HEK293T (cell line): ENCODE measurements around the gene TBC1D1.

Experiments used
- CTCF ChIA-PET: fragments of 350-600 bp; formaldehyde crosslinking; extraction: SDS; loops from one replicate; lab custom pipeline; 2021; ENCODE audit warnings: antibody characterized with exemption, inconsistent platforms; lab: Yijun Ruan, JAX
- POLR2A ChIA-PET: fragments of 350-600 bp; formaldehyde crosslinking; extraction: SDS; loops from one replicate; lab custom pipeline; 2020; ENCODE audit warnings: antibody characterized with exemption, inconsistent platforms; lab: Yijun Ruan, JAX
- DNase-seq: peaks from one replicate; pipeline ENCODE4 v3.0.0; 2012; ENCODE audit warnings: mixed read lengths; ENCODE audit errors: extremely low spot score
- ARNT ChIP-seq: fragments of 450-650 bp; IDR thresholded peaks from 2 replicates; pipeline ENCODE4 v1.6.1; 2017; ENCODE audit warnings: mild to moderate bottlenecking
- BHLHE40 ChIP-seq: fragments of 450-650 bp; IDR thresholded peaks from 2 replicates; pipeline ENCODE4 v1.6.1; 2016; ENCODE audit warnings: mild to moderate bottlenecking, moderate library complexity, borderline replicate concordance
- CTBP1 ChIP-seq: fragments of 450-650 bp; IDR thresholded peaks from 2 replicates; pipeline ENCODE4 v1.6.1; 2016; ENCODE audit warnings: borderline replicate concordance
- ELF4 ChIP-seq: fragments of 450-650 bp; IDR thresholded peaks from 2 replicates; pipeline ENCODE4 v1.6.1; 2017; ENCODE audit warnings: antibody characterized with exemption
- FOXA1 ChIP-seq: fragments of 450-650 bp; IDR thresholded peaks from 2 replicates; pipeline ENCODE4 v1.6.1; 2016; ENCODE audit warnings: mild to moderate bottlenecking
- FOXK2 ChIP-seq: fragments of 450-650 bp; IDR thresholded peaks from 2 replicates; pipeline ENCODE4 v1.6.1; 2016; ENCODE audit warnings: mild to moderate bottlenecking
- FOXM1 ChIP-seq: fragments of 450-650 bp; IDR thresholded peaks from 2 replicates; pipeline ENCODE4 v1.6.1; 2017; ENCODE audit warnings: mild to moderate bottlenecking, borderline replicate concordance
- HDGF ChIP-seq: fragments of 450-650 bp; IDR thresholded peaks from 2 replicates; pipeline ENCODE4 v1.6.1; 2017; ENCODE audit warnings: antibody characterized with exemption, borderline replicate concordance
- L3MBTL2 ChIP-seq: fragments of 450-650 bp; conservative IDR thresholded peaks from 2 replicates; pipeline ENCODE4 v1.6.1; 2016; ENCODE audit warnings: mild to moderate bottlenecking
- LEF1 ChIP-seq: fragments of 450-650 bp; IDR thresholded peaks from 2 replicates; pipeline ENCODE4 v1.6.1; 2017; ENCODE audit warnings: mild to moderate bottlenecking, borderline replicate concordance
- NFRKB ChIP-seq: fragments of 450-650 bp; IDR thresholded peaks from 2 replicates; pipeline ENCODE4 v1.6.1; 2016; ENCODE audit warnings: mild to moderate bottlenecking, moderate library complexity
- SP1 ChIP-seq: fragments of 450-650 bp; IDR thresholded peaks from 2 replicates; pipeline ENCODE4 v1.6.1; 2017
- SUZ12 ChIP-seq: fragments of 450-650 bp; IDR thresholded peaks from 2 replicates; pipeline ENCODE4 v1.6.1; 2016; ENCODE audit warnings: mild to moderate bottlenecking
- TARDBP ChIP-seq: fragments of 450-650 bp; IDR thresholded peaks from 2 replicates; pipeline ENCODE4 v1.6.1; 2016
- ZNF384 ChIP-seq: fragments of 450-650 bp; IDR thresholded peaks from 2 replicates; pipeline ENCODE4 v1.6.1; 2016
- TF ChIP-seq, protein P1 (sequence below): fragments of 450-650 bp; IDR thresholded peaks from 2 replicates; pipeline ENCODE4 v1.6.1; 2016

TBC1D1 gene

DNA sequence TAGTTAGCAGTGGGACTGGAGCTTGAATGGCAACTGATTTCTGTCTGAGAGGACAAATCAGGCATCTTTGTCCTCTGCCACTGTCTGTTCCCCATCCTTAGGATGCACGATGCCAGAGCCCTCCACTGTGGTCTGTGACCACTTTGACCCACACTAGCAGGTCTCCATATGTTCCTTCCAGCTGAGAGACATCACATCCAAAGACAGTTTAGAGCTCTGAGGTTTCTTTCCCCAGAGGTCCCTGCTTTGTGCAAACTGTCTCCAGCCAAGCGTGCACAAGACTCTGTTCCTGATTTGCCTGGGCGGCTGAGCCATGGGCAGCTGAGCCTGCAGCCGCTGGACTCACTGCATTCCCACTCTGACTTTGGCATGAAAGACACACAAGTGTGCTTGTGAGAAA, 167.3 kb downstream of the TBC1D1 start:
- DNase-seq: no peak
- ChIA-PET CTCF (no interaction called here), POLR2A (no interaction called here)
- TF ChIP-seq FOXK2 (no peak), FOXA1 (no peak)

GRCh38 chr4:38060829-38061431, 170.0 kb downstream of the TBC1D1 start:
- POLR2A ChIA-PET: no interaction called here
- TF ChIP-seq FOXK2 (no peak), FOXA1 (no peak), ZNF384 (no peak), NFRKB (no peak), ELF4 (no peak), LEF1 (no peak), SUZ12 (no peak)
- no peak for DNase-seq
- CTCF ChIA-PET: no interaction called here

- POLR2A ChIA-PET: no interaction called here
- CTCF ChIA-PET: interaction anchor here (0.5 to 1.1 kb wide), 3 partner anchors 118 to 398 kb away, joined by 3 to 5 read pairs (median 3); no protein-coding TSS in a partner anchor
- DNase-seq: peak; percentile 61
- TF ChIP-seq FOXA1 (no peak), ZNF384 (peak; percentile 89), ARNT (no peak), NFRKB (no peak), L3MBTL2 (no peak), FOXK2 (no peak), SP1 (no peak)
- TF ChIP-seq, protein P1, sequence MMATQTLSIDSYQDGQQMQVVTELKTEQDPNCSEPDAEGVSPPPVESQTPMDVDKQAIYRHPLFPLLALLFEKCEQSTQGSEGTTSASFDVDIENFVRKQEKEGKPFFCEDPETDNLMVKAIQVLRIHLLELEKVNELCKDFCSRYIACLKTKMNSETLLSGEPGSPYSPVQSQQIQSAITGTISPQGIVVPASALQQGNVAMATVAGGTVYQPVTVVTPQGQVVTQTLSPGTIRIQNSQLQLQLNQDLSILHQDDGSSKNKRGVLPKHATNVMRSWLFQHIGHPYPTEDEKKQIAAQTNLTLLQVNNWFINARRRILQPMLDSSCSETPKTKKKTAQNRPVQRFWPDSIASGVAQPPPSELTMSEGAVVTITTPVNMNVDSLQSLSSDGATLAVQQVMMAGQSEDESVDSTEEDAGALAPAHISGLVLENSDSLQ: no peak
Measured at GRCh38 chr4:38062088-38062775, 171.3 kb downstream of the TBC1D1 start.

- no peak for DNase-seq
- no peak for TF ChIP-seq ARNT
- no peak for TF ChIP-seq NFRKB
- no peak for TF ChIP-seq SUZ12
- TF ChIP-seq, protein P1: no peak
- no peak for TF ChIP-seq FOXM1
- TF ChIP-seq LEF1: no peak
- no peak for TF ChIP-seq SP1
- no peak for TF ChIP-seq ELF4
- no peak for TF ChIP-seq FOXA1
- TF ChIP-seq HDGF: no peak
- no peak for TF ChIP-seq CTBP1
- no peak for TF ChIP-seq FOXK2
- no peak for TF ChIP-seq L3MBTL2
- TF ChIP-seq TARDBP: no peak
- POLR2A ChIA-PET: no interaction called here
- CTCF ChIA-PET: interaction anchor here (0.5 to 1.1 kb wide), 3 partner anchors 117 to 397 kb away, joined by 3 to 5 read pairs (median 3); no protein-coding TSS in a partner anchor
Measured at GRCh38 chr4:38062776-38063097, 171.9 kb downstream of the TBC1D1 start.

GRCh38 chr4:38065176-38065575, 174.3 kb downstream of the TBC1D1 start:
- ChIA-PET POLR2A (interaction anchor here (0.7 kb wide), 1 partner anchor 22 kb away, joined by 3 read pairs; no protein-coding TSS in a partner anchor), CTCF (interaction anchor here (0.8 kb wide), 1 partner anchor 662 kb away, joined by 3 read pairs; no protein-coding TSS in a partner anchor)
- TF ChIP-seq SUZ12: no peak
- no peak for TF ChIP-seq ARNT
- no peak for TF ChIP-seq ZNF384
- no peak for TF ChIP-seq BHLHE40
- no peak for TF ChIP-seq FOXM1
- TF ChIP-seq CTBP1: no peak
- no peak for TF ChIP-seq LEF1
- DNase-seq: no peak

DNA sequence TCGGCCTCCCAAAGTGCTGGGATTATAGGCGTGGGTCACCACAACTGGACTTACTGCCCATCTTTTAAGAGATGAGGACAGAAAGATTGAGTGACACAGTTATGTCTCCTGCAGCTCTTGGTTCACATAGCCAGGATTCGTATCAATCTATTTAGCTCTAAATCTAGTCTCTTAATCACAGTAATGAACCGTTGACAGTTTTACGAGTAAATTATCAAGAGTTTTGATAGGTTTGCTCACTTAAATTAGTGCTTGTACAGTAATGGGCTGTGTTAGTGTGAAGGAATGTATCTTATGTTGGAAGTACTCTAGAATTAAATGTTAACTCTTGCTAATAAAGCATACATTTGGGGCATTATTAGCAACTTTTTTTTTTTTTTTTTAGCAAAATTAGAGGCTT, 175.0 kb downstream of the TBC1D1 start:
- no peak for DNase-seq
- ChIA-PET CTCF (interaction anchor here (0.5 to 0.8 kb wide), 3 partner anchors 104 to 661 kb away, joined by 3 to 5 read pairs (median 3); no protein-coding TSS in a partner anchor), POLR2A (no interaction called here)
- no peak for TF ChIP-seq SUZ12
- TF ChIP-seq, protein P1: 0 out of 2 replicates have a peak, but pooled peaks have one; percentile 17

GRCh38 chr4:38067499-38067898, 176.6 kb downstream of the TBC1D1 start:
- DNase-seq: no peak
- TF ChIP-seq HDGF (no peak), TARDBP (no peak), FOXM1 (no peak), SUZ12 (no peak), LEF1 (no peak)
- POLR2A ChIA-PET: no interaction called here
- CTCF ChIA-PET: interaction anchor here (2.2 kb wide), 1 partner anchor 114 kb away, joined by 7 read pairs; no protein-coding TSS in a partner anchor
